Measurements from ENCODE around the gene CPVL. TPM values are rescaled to one million over a fixed set of nuclear protein-coding genes. Genes with fewer than 3 reads are reported as not detected.
A peak's percentile ranks its signal among the peaks of the same experiment; 100 is the strongest.

Gene CPVL
- total RNA-seq, 1 donor from 2014 or later, result 30.2 TPM

GRCh38 chr7:29162577-29162976 lies 16.2 kb upstream of the CPVL start:
- H3K27me3 Mint-ChIP-seq, result peaks cover 7% of the 10 kb centered on the region
- peaks cover 5% of the 10 kb centered on the region for H3K9me3 Mint-ChIP-seq
- TF ChIP-seq, protein P1, sequence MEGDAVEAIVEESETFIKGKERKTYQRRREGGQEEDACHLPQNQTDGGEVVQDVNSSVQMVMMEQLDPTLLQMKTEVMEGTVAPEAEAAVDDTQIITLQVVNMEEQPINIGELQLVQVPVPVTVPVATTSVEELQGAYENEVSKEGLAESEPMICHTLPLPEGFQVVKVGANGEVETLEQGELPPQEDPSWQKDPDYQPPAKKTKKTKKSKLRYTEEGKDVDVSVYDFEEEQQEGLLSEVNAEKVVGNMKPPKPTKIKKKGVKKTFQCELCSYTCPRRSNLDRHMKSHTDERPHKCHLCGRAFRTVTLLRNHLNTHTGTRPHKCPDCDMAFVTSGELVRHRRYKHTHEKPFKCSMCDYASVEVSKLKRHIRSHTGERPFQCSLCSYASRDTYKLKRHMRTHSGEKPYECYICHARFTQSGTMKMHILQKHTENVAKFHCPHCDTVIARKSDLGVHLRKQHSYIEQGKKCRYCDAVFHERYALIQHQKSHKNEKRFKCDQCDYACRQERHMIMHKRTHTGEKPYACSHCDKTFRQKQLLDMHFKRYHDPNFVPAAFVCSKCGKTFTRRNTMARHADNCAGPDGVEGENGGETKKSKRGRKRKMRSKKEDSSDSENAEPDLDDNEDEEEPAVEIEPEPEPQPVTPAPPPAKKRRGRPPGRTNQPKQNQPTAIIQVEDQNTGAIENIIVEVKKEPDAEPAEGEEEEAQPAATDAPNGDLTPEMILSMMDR (conservative IDR thresholded peaks at IDR 0.05), result no peak
- H3K4me1 Mint-ChIP-seq (ENCODE audit: unreplicated experiment), result no peaks in the 10 kb centered on the region
- no peaks in the 10 kb centered on the region for H3K36me3 Mint-ChIP-seq
- no peak overlapping the region for H3K4me3 Mint-ChIP-seq
- no peak for DNase-seq (ENCODE audit: extremely low spot score, unreplicated experiment)
- H3K27ac Mint-ChIP-seq, result no peak overlapping the region

- Mint-ChIP-seq H3K4me1 (ENCODE audit: unreplicated experiment) (peaks cover 9% of the 10 kb centered on the region), H3K36me3 (no peaks in the 10 kb centered on the region), H3K9me3 (peaks cover 5% of the 10 kb centered on the region), H3K4me3 (no peak overlapping the region), H3K27ac (no peak overlapping the region), H3K27me3 (peaks cover 7% of the 10 kb centered on the region)
- TF ChIP-seq, protein P1 (conservative IDR thresholded peaks at IDR 0.05), result no peak
- DNase-seq (ENCODE audit: extremely low spot score, unreplicated experiment), result no peak
These were observed 14.9 kb upstream of the CPVL start for GRCh38 chr7:29161231-29161630.

GRCh38 chr7:29160080-29160479 lies 13.7 kb upstream of the CPVL start:
- TF ChIP-seq, protein P1 (conservative IDR thresholded peaks at IDR 0.05), result no peak
- H3K4me1 Mint-ChIP-seq (ENCODE audit: unreplicated experiment), result peaks cover 9% of the 10 kb centered on the region
- H3K27ac Mint-ChIP-seq, result no peak overlapping the region
- no peak for DNase-seq (ENCODE audit: extremely low spot score, unreplicated experiment)
- no peak overlapping the region for H3K4me3 Mint-ChIP-seq
- H3K36me3 Mint-ChIP-seq, result no peaks in the 10 kb centered on the region
- H3K27me3 Mint-ChIP-seq, result peaks cover 7% of the 10 kb centered on the region
- no peaks in the 10 kb centered on the region for H3K9me3 Mint-ChIP-seq

DNA sequence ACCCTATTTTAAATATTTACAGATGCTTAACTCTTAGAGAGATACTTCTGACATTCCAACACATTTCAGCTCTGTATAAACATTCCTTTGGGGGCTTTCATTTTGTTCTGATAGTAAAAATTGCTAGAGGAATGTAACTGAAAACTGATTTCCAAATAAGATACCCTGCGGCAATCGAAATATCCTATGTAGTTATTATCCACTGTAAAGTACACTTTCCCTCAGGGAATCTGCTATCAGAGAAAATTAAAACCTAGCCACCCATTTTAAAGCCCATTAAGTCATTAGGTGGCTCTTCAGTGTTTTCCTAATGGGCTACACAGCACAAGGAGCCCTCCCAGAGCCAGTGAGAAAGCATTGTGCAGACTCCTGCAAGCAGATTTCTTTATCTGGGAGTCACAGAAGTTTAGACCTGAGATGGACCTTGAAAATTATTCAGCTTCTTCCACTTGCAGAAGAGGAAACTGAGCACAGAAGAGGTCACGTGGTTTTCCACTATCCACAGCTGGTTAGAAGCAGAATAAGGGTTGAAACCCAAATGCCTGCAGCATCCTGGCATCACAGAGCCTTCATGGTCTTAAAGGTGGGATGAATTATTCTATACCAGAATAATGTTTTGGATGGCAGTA lies 12.6 kb upstream of the CPVL start:
- peaks cover 9% of the 10 kb centered on the region for H3K4me1 Mint-ChIP-seq (ENCODE audit: unreplicated experiment)
- no peak overlapping the region for H3K27ac Mint-ChIP-seq
- H3K9me3 Mint-ChIP-seq, result no peaks in the 10 kb centered on the region
- TF ChIP-seq, protein P1 (conservative IDR thresholded peaks at IDR 0.05), result no peak
- H3K27me3 Mint-ChIP-seq, result peaks cover 7% of the 10 kb centered on the region
- no peaks in the 10 kb centered on the region for H3K36me3 Mint-ChIP-seq
- H3K4me3 Mint-ChIP-seq, result no peak overlapping the region
- no peak for DNase-seq (ENCODE audit: extremely low spot score, unreplicated experiment)

DNA sequence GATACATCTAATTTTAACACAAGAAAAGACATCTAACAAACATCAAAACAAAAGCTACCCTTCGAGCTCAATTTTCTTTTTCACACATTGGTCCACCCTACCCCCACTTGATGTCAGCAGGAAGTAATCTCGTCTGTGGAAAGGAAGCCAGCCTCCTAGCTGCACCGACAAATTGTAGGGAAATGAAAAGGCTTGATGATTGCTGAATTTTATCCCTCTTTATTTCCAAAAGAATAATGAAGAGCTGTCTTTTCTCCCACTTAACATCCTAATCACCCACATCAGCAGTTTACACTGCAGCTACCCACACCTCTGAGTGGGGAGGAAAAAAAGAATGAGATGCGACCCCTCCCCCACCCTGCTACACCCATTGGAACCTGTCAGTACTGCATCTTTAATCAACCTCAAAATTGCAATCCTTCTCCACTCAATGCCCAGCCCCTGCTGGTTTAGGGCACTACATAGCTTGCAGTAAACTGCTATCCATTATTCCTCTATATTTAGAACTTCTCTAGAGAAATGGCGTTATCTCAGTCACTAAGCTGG lies 10.6 kb upstream of the CPVL start:
- H3K4me1 Mint-ChIP-seq (ENCODE audit: unreplicated experiment), result peaks cover 9% of the 10 kb centered on the region

More for the DNA sequence above, 10.6 kb upstream of the CPVL start:
- Mint-ChIP-seq H3K27ac (peak overlapping the region; percentile 25), H3K9me3 (no peaks in the 10 kb centered on the region), H3K4me3 (peak overlapping the region; percentile 31), H3K36me3 (no peaks in the 10 kb centered on the region), H3K27me3 (peaks cover 7% of the 10 kb centered on the region)
- DNase-seq (ENCODE audit: extremely low spot score, unreplicated experiment), result no peak
- TF ChIP-seq, protein P1 (conservative IDR thresholded peaks at IDR 0.05), result peak; percentile 58
